RWPE2 (cell line): ENCODE measurements around the gene CPA5.

Experiments used
- ATAC-seq: fragments of 200-7000 bp; cut with Tn5 transposase; 3 replicates; pipeline ENCODE4 v1.9.1; 2021; ENCODE audit warnings: low read depth
- DNase-seq: peaks from one replicate; pipeline ENCODE4 v3.0.0-alpha.2; 2020; ENCODE audit warnings: low spot score
- H3K27ac ChIP-seq: fragments of 450-650 bp; 2 replicates; pipeline ENCODE4 v1.5.1; 2017; ENCODE audit warnings: mild to moderate bottlenecking; ENCODE audit not compliant: poor library complexity, severe bottlenecking
- H3K27me3 ChIP-seq: fragments of 250-450 bp; sonication (Bioruptor Pico); 2 replicates; pipeline ENCODE4 v1.5.1; 2021; ENCODE audit warnings: mild to moderate bottlenecking, moderate library complexity; ENCODE audit not compliant: insufficient read depth, poor library complexity, severe bottlenecking
- H3K36me3 ChIP-seq: fragments of 250-450 bp; sonication (Bioruptor Pico); 2 replicates; pipeline ENCODE4 v1.5.1; 2020; ENCODE audit warnings: low read depth, mild to moderate bottlenecking, moderate library complexity
- H3K4me1 ChIP-seq: fragments of 250-450 bp; sonication (Bioruptor Pico); 2 replicates; pipeline ENCODE4 v1.5.1; 2021; ENCODE audit warnings: mild to moderate bottlenecking, moderate library complexity; ENCODE audit not compliant: insufficient read depth, poor library complexity, severe bottlenecking
- H3K4me3 ChIP-seq: fragments of 250-450 bp; sonication (Bioruptor Pico); 2 replicates; pipeline ENCODE4 v1.5.1; 2021; ENCODE audit warnings: mild to moderate bottlenecking, moderate library complexity; ENCODE audit not compliant: severe bottlenecking
- H3K9me3 ChIP-seq: fragments of 250-450 bp; sonication (Bioruptor Pico); 2 replicates; pipeline ENCODE4 v1.5.1; 2021; ENCODE audit warnings: mild to moderate bottlenecking, moderate library complexity; ENCODE audit not compliant: severe bottlenecking
- CTCF ChIP-seq: fragments of 450-650 bp; IDR thresholded peaks from one replicate; pipeline ENCODE4 v1.5.1; 2017; ENCODE audit warnings: mild to moderate bottlenecking, moderate library complexity; ENCODE audit not compliant: poor library complexity, severe bottlenecking

Gene CPA5

GRCh38 chr7:130332259-130333053 lies 12.2 kb upstream of the CPA5 start:
- Histone ChIP-seq H3K27ac (no peak overlapping the region), H3K27me3 (no peaks in the 10 kb centered on the region), H3K4me1 (no peaks in the 10 kb centered on the region), H3K36me3 (no peaks in the 10 kb centered on the region), H3K9me3 (no peaks in the 10 kb centered on the region), H3K4me3 (no peak overlapping the region)
- TF ChIP-seq CTCF = no peak
- DNase-seq = no peak
- ATAC-seq = no peak

- DNase-seq (no peak), ATAC-seq (no peak)
- Histone ChIP-seq H3K4me1 (no peaks in the 10 kb centered on the region), H3K9me3 (no peaks in the 10 kb centered on the region), H3K4me3 (no peak overlapping the region), H3K36me3 (no peaks in the 10 kb centered on the region), H3K27ac (no peak overlapping the region), H3K27me3 (no peaks in the 10 kb centered on the region)
- no peak for TF ChIP-seq CTCF
Measured at GRCh38 chr7:130333832-130334231, 10.8 kb upstream of the CPA5 start.

GRCh38 chr7:130334274-130334673 lies 10.3 kb upstream of the CPA5 start:
- no peak overlapping the region for H3K4me3 ChIP-seq
- TF ChIP-seq CTCF = no peak
- no peak overlapping the region for H3K27ac ChIP-seq
- no peaks in the 10 kb centered on the region for H3K36me3 ChIP-seq
- DNase-seq (no peak), ATAC-seq (no peak)
- H3K4me1 ChIP-seq = no peaks in the 10 kb centered on the region
- no peaks in the 10 kb centered on the region for H3K9me3 ChIP-seq
- H3K27me3 ChIP-seq = no peaks in the 10 kb centered on the region

DNA sequence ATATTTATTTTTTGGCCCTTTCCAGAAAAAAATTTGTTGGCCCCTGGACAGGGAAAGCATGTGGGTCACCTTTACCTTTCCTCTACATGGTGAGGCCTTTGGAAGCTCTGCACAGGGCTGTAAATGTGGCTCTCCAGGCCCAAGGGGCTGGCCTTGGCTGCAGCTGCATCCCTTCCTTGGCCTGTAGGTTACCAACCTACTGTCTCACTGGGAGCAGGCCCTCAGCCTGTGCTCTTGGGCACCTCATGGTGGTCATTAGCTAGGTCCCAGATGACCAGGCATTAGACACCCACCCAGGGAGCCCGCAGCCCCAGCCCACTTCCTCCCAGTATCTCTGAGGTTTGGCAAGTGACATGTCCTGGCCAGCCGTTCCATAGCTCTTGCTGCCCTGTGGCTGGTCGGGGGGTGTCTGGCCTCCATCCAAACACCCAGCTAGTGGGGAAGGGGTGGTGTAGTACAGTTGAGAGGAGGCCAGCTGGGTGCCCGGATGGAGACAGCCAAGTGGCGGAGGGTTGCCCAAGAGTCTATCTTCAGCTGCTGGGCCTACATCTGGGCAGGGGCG lies 7.1 kb upstream of the CPA5 start:
- Histone ChIP-seq H3K36me3 (no peaks in the 10 kb centered on the region), H3K27me3 (no peaks in the 10 kb centered on the region), H3K4me1 (no peaks in the 10 kb centered on the region), H3K27ac (no peak overlapping the region), H3K4me3 (no peak overlapping the region), H3K9me3 (no peaks in the 10 kb centered on the region)
- DNase-seq = no peak
- TF ChIP-seq CTCF = no peak
- ATAC-seq = no peak

- ATAC-seq = no peak
- H3K4me3 ChIP-seq = no peak overlapping the region
- H3K4me1 ChIP-seq = no peaks in the 10 kb centered on the region
- no peaks in the 10 kb centered on the region for H3K9me3 ChIP-seq
- no peaks in the 10 kb centered on the region for H3K36me3 ChIP-seq
- DNase-seq = no peak
- H3K27ac ChIP-seq = no peak overlapping the region
- TF ChIP-seq CTCF = no peak
- H3K27me3 ChIP-seq = no peaks in the 10 kb centered on the region
Measured at GRCh38 chr7:130338233-130338632, 6.4 kb upstream of the CPA5 start.
